ENCODE results near the gene SPC25. TPM values are rescaled to one million over a fixed set of nuclear protein-coding genes. Genes with fewer than 3 reads are reported as not detected.

Gene SPC25
- total and polyA plus RNA-seq, 10 of the 15 experiments (the other 5 are each of a cell fraction or from before 2014, with no cell fraction given): 18.7 to 61.5 (median 32.0) TPM

DNA sequence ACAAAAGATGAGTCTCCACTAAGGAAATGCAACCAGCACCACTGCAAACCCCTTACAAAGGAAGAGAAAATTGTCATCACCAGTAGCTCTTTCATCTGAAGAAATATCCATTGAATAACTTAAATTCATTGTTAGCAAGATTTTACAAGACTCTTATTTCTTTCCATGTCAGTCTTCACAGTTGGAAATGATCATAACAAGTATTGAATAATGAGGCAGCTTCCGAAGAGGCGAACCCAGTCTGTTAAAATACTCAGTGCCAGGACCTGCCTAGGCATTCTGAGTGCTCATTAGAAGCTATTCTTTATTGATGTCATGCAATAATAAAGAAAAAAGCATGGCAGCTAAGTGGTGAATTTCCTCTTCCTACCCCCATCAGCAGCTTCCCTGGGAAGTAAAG lies 54.3 kb downstream of the SPC25 start:
- Histone ChIP-seq H3K4me1 (ENCODE audit: control insufficient read depth, insufficient read depth, low read length) (no peaks in the 10 kb centered on the region), H3K9me3 (replicated peaks; ENCODE audit: control insufficient read depth, insufficient read depth, low read length) (no peaks in the 10 kb centered on the region), H4K20me1 (ENCODE audit: control insufficient read depth, insufficient read depth) (no peaks in the 10 kb centered on the region), H2AFZ (ENCODE audit: control insufficient read depth, low read depth, low read length) (no peak overlapping the region), H3K79me2 (ENCODE audit: control insufficient read depth, insufficient read depth, low read length) (no peaks in the 10 kb centered on the region), H3K27me3 (replicated peaks in 1 of 2; ENCODE audit: control insufficient read depth in 2 of 2, insufficient read depth in 2 of 2, low read length in 1 of 2) (no peaks in the 10 kb centered on the region), H3K4me3 (no peak overlapping the region), H3K36me3 (ENCODE audit: control insufficient read depth in 2 of 2, insufficient read depth in 2 of 2, low read length in 1 of 2) (no peaks in the 10 kb centered on the region), H3K4me2 (ENCODE audit: control insufficient read depth, insufficient read depth) (no peak overlapping the region), H3K27ac (ENCODE audit: control insufficient read depth, insufficient read depth) (no peak overlapping the region), H3K9ac (ENCODE audit: control insufficient read depth, insufficient read depth, low read length) (no peak overlapping the region)
- in situ Hi-C loops (cut with MboI): no loop called here
- POLR2A ChIA-PET: no interaction called here
- BruUV-seq (replicated peaks): no TSS peak
- CTCF ChIA-PET: no interaction called here
- RAD21 ChIA-PET (ENCODE audit: unreplicated experiment): no interaction called here
- FAIRE-seq: no peak
- TF ChIP-seq, protein P1, sequence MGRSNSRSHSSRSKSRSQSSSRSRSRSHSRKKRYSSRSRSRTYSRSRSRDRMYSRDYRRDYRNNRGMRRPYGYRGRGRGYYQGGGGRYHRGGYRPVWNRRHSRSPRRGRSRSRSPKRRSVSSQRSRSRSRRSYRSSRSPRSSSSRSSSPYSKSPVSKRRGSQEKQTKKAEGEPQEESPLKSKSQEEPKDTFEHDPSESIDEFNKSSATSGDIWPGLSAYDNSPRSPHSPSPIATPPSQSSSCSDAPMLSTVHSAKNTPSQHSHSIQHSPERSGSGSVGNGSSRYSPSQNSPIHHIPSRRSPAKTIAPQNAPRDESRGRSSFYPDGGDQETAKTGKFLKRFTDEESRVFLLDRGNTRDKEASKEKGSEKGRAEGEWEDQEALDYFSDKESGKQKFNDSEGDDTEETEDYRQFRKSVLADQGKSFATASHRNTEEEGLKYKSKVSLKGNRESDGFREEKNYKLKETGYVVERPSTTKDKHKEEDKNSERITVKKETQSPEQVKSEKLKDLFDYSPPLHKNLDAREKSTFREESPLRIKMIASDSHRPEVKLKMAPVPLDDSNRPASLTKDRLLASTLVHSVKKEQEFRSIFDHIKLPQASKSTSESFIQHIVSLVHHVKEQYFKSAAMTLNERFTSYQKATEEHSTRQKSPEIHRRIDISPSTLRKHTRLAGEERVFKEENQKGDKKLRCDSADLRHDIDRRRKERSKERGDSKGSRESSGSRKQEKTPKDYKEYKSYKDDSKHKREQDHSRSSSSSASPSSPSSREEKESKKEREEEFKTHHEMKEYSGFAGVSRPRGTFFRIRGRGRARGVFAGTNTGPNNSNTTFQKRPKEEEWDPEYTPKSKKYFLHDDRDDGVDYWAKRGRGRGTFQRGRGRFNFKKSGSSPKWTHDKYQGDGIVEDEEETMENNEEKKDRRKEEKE (IDR thresholded peaks at IDR 0.05): no peak
- TF ChIP-seq GABPA (IDR thresholded peaks at IDR 0.05; ENCODE audit: low read depth) (no peak), BACH1 (IDR thresholded peaks at IDR 0.05; ENCODE audit: borderline replicate concordance) (no peak)
- 71% methylated on average over 2 of the region's 2 CpGs for WGBS (ENCODE audit: insufficient coverage, insufficient replicate concordance, low lambda C conversion rate, missing lambda C conversion rate)
- SMC1A ChIA-PET (ENCODE audit: uncharacterized antibody, unreplicated experiment): no interaction called here
- no peak for DNase-seq (ENCODE audit: low read depth, low spot score)
- intact Hi-C loops (cut with micrococcal nuclease; ENCODE audit: unreplicated experiment): no loop called here
- no peak for ATAC-seq

DNA sequence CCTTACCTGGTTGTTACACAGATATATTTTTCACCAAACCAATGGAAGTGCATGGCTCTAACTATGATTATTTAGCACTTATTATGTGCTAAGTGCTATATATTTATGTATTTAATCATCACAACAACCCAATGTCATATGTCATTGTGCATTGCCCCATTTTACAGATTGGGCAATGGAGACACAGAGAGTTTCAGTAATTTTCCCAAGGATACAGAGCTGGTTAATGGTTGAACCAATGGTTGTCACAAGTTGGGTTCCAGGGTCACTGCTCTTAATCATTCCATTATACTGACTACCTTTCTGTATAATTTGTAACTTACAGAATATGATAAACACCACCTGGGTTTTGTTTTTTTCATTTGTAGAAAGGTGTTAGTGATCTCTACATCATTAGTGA lies 58.6 kb downstream of the SPC25 start:
- no peaks in the 10 kb centered on the region for H3K36me3 ChIP-seq (ENCODE audit: control insufficient read depth in 2 of 2, insufficient read depth in 2 of 2, low read length in 1 of 2)
- no peak overlapping the region for H2AFZ ChIP-seq (ENCODE audit: control insufficient read depth, low read depth, low read length)
- no peak overlapping the region for H3K4me3 ChIP-seq
- ChIA-PET POLR2A (no interaction called here), SMC1A (ENCODE audit: uncharacterized antibody, unreplicated experiment) (interaction anchor here (0.9 to 1.2 kb wide), 2 partner anchors 23 to 35 kb away, joined by 3 to 4 read pairs; no protein-coding TSS in a partner anchor), CTCF (no interaction called here), RAD21 (ENCODE audit: unreplicated experiment) (no interaction called here)
- no peaks in the 10 kb centered on the region for H3K9me3 ChIP-seq (replicated peaks; ENCODE audit: control insufficient read depth, insufficient read depth, low read length)
- no peaks in the 10 kb centered on the region for H3K4me1 ChIP-seq (ENCODE audit: control insufficient read depth, insufficient read depth, low read length)
- DNase-seq (ENCODE audit: low read depth, low spot score) (no peak), ATAC-seq (no peak), FAIRE-seq (no peak)
- H3K79me2 ChIP-seq (ENCODE audit: control insufficient read depth, insufficient read depth, low read length): no peaks in the 10 kb centered on the region
- H3K4me2 ChIP-seq (ENCODE audit: control insufficient read depth, insufficient read depth): no peak overlapping the region
- no peak overlapping the region for H3K27ac ChIP-seq (ENCODE audit: control insufficient read depth, insufficient read depth)
- intact Hi-C loops (cut with micrococcal nuclease; ENCODE audit: unreplicated experiment) (no loop called here), in situ Hi-C loops (cut with MboI) (no loop called here)
- H3K9ac ChIP-seq (ENCODE audit: control insufficient read depth, insufficient read depth, low read length): no peak overlapping the region
- H4K20me1 ChIP-seq (ENCODE audit: control insufficient read depth, insufficient read depth): no peaks in the 10 kb centered on the region
- BruUV-seq (replicated peaks): no TSS peak
- no peaks in the 10 kb centered on the region for H3K27me3 ChIP-seq (replicated peaks in 1 of 2; ENCODE audit: control insufficient read depth in 2 of 2, insufficient read depth in 2 of 2, low read length in 1 of 2)
- TF ChIP-seq CHD4 (IDR thresholded peaks at IDR 0.05): no peak
- TF ChIP-seq SUPT20H (IDR thresholded peaks at IDR 0.05; ENCODE audit: borderline replicate concordance, control insufficient read depth, low read depth, low read length): no peak
- no peak for TF ChIP-seq SREBF2 (IDR thresholded peaks at IDR 0.05; ENCODE audit: low read length)
- TF ChIP-seq NR2C2 (IDR thresholded peaks at IDR 0.05; ENCODE audit: borderline replicate concordance, control insufficient read depth, insufficient read length, low read depth): no peak
- TF ChIP-seq PAX5 (IDR thresholded peaks at IDR 0.05; ENCODE audit: borderline replicate concordance, low read depth, low read length): no peak
- TF ChIP-seq, protein P2, sequence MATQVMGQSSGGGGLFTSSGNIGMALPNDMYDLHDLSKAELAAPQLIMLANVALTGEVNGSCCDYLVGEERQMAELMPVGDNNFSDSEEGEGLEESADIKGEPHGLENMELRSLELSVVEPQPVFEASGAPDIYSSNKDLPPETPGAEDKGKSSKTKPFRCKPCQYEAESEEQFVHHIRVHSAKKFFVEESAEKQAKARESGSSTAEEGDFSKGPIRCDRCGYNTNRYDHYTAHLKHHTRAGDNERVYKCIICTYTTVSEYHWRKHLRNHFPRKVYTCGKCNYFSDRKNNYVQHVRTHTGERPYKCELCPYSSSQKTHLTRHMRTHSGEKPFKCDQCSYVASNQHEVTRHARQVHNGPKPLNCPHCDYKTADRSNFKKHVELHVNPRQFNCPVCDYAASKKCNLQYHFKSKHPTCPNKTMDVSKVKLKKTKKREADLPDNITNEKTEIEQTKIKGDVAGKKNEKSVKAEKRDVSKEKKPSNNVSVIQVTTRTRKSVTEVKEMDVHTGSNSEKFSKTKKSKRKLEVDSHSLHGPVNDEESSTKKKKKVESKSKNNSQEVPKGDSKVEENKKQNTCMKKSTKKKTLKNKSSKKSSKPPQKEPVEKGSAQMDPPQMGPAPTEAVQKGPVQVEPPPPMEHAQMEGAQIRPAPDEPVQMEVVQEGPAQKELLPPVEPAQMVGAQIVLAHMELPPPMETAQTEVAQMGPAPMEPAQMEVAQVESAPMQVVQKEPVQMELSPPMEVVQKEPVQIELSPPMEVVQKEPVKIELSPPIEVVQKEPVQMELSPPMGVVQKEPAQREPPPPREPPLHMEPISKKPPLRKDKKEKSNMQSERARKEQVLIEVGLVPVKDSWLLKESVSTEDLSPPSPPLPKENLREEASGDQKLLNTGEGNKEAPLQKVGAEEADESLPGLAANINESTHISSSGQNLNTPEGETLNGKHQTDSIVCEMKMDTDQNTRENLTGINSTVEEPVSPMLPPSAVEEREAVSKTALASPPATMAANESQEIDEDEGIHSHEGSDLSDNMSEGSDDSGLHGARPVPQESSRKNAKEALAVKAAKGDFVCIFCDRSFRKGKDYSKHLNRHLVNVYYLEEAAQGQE (IDR thresholded peaks at IDR 0.05; ENCODE audit: low read depth, low read length): no peak
- TF ChIP-seq TCF12 (IDR thresholded peaks at IDR 0.05; ENCODE audit: low read depth, low read length): no peak
- TF ChIP-seq, protein P3, sequence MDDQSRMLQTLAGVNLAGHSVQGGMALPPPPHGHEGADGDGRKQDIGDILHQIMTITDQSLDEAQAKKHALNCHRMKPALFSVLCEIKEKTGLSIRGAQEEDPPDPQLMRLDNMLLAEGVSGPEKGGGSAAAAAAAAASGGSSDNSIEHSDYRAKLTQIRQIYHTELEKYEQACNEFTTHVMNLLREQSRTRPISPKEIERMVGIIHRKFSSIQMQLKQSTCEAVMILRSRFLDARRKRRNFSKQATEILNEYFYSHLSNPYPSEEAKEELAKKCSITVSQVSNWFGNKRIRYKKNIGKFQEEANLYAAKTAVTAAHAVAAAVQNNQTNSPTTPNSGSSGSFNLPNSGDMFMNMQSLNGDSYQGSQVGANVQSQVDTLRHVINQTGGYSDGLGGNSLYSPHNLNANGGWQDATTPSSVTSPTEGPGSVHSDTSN (IDR thresholded peaks at IDR 0.05; ENCODE audit: insufficient replicate concordance, low read depth, low read length): no peak
- no peak for TF ChIP-seq CBFB (IDR thresholded peaks at IDR 0.05; ENCODE audit: low read depth)
